ENCODE measurements around the gene CYP2F1. TPM values are rescaled to one million over a fixed set of nuclear protein-coding genes. Genes with fewer than 3 reads are reported as not detected.
"Not testable (repeated sequence)": the region's sequence is repeated elsewhere in the genome, so short reads cannot be mapped to it uniquely, and the experiment has no call there.

Gene CYP2F1
- total RNA-seq, 3 donors from 2014 or later = not detected

GRCh38 chr19:41136636-41137455 lies 22.6 kb downstream of the CYP2F1 start:
- H3K9me3 Mint-ChIP-seq = no peaks in the 10 kb centered on the region
- no peaks in the 10 kb centered on the region for H3K27me3 Mint-ChIP-seq (ENCODE audit: low read depth)
- no peak for DNase-seq
- no peak overlapping the region for H3K4me3 Mint-ChIP-seq
- H3K36me3 Mint-ChIP-seq (ENCODE audit: insufficient read depth) = no peaks in the 10 kb centered on the region
- no peak for ATAC-seq
- peaks cover 17% of the 10 kb centered on the region for H3K4me1 Mint-ChIP-seq (ENCODE audit: low read depth)

- H3K9me3 Mint-ChIP-seq = no peaks in the 10 kb centered on the region
- H3K4me3 Mint-ChIP-seq = no peak overlapping the region
- no peaks in the 10 kb centered on the region for H3K36me3 Mint-ChIP-seq (ENCODE audit: insufficient read depth)
- H3K27me3 Mint-ChIP-seq (ENCODE audit: low read depth) = peaks cover 18% of the 10 kb centered on the region
- H3K4me1 Mint-ChIP-seq (ENCODE audit: low read depth) = peaks cover 2% of the 10 kb centered on the region
- ATAC-seq (peak; percentile 86 to 94), DNase-seq (peak; percentile 87)
Measured at GRCh38 chr19:41144403-41144802, 30.2 kb downstream of the CYP2F1 start.

- ATAC-seq = no peak
- no peaks in the 10 kb centered on the region for H3K36me3 Mint-ChIP-seq (ENCODE audit: insufficient read depth)
- no peak overlapping the region for H3K4me3 Mint-ChIP-seq
- peaks cover 21% of the 10 kb centered on the region for H3K27me3 Mint-ChIP-seq (ENCODE audit: low read depth)
- no peak for DNase-seq
- H3K9me3 Mint-ChIP-seq = no peaks in the 10 kb centered on the region
- H3K4me1 Mint-ChIP-seq (ENCODE audit: low read depth) = no peaks in the 10 kb centered on the region
Measured at GRCh38 chr19:41149831-41150230, 35.6 kb downstream of the CYP2F1 start.

DNA sequence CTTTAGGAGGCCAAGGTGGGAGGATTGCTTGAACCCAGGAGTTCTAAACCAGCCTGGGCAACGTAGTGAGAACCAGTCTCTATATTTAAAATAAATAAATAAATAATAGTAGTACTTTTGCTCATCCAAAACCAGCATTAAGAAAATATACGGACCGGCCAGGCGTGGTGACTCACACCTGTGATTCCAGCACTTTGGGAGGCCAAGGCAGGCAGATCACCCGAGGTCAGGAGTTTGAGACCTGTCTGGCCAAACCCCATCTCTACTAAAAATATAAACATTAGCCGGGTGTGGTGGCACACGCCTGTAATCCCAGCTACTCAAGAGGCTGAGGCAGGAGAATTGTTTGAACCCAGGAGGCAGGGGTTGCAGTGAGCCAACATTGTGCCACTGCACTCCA lies 36.8 kb downstream of the CYP2F1 start:
- not testable (repeated sequence) for ATAC-seq; H3K4me3 Mint-ChIP-seq; DNase-seq; H3K4me1 Mint-ChIP-seq (ENCODE audit: low read depth); H3K36me3 Mint-ChIP-seq (ENCODE audit: insufficient read depth); H3K9me3 Mint-ChIP-seq
- H3K27me3 Mint-ChIP-seq (ENCODE audit: low read depth) = peaks cover 14% of the 10 kb centered on the region

DNA sequence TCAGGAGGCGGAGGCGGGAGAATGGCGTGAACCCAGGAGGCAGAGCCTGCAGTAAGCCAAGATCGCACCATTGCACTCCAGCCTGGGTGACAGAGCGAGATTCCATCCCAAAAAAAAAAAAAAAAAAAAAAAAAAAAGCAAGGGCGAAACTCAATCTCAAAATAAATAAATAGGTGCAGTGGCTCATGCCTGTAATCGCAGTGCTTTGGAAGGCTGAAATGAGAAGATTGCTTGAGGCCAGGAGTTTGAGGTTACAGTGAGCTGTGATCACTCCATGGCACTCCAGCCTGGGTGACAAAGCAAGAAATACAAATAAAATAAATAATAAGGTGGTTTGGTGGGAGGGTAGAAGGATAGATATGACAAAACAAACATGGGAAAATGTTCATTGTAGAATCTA lies 39.8 kb downstream of the CYP2F1 start:
- Mint-ChIP-seq H3K4me1 (ENCODE audit: low read depth) (no peaks in the 10 kb centered on the region), H3K27me3 (ENCODE audit: low read depth) (peaks cover 4% of the 10 kb centered on the region), H3K36me3 (ENCODE audit: insufficient read depth) (no peaks in the 10 kb centered on the region), H3K4me3 (no peak overlapping the region), H3K9me3 (no peaks in the 10 kb centered on the region)
- no peak for ATAC-seq
- no peak for DNase-seq

DNA sequence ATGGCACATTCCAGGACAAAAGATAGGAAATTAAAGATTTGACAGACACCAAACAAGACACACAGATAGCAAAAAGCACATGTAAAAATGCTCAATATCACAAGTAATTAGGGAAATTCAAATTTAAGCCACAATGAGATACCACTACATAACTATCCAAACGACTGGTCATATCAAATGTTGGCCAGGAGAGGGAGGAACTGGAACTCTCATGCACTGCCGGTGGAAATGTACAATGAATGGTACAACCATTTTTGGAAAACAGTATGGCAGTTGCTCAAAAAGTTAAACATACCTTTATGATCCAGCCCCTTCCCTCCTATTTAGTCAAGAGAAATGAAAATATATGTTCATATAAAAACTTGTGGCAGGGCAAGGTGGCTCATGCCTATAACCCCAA lies 42.0 kb downstream of the CYP2F1 start:
- Mint-ChIP-seq H3K4me1 (ENCODE audit: low read depth) (no peaks in the 10 kb centered on the region), H3K36me3 (ENCODE audit: insufficient read depth) (no peaks in the 10 kb centered on the region), H3K4me3 (no peak overlapping the region), H3K27me3 (ENCODE audit: low read depth) (no peaks in the 10 kb centered on the region), H3K9me3 (no peaks in the 10 kb centered on the region)
- ATAC-seq = no peak
- no peak for DNase-seq

DNA sequence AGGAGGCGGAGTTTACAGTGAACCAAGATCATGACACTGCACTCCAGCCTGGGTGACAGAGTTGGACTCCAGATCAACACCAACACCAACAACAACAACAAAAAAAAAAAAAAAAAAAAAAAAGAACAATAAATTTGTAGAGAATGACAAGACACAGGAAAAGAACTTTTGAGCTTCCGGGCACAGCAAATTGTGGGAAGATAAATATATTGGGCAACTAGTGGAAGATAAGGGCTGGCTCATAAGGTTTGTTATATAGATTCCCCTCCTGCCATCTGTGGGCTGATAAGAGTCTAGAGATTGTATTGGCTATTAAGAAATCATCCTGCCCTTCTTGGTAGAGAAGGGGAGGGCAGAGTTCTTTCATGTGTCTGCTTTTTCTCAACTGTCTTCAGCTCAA lies 45.6 kb downstream of the CYP2F1 start:
- no peak for ATAC-seq
- Mint-ChIP-seq H3K4me1 (ENCODE audit: low read depth) (no peaks in the 10 kb centered on the region), H3K27me3 (ENCODE audit: low read depth) (no peaks in the 10 kb centered on the region), H3K9me3 (no peaks in the 10 kb centered on the region), H3K36me3 (ENCODE audit: insufficient read depth) (no peaks in the 10 kb centered on the region), H3K4me3 (no peak overlapping the region)
- no peak for DNase-seq

DNA sequence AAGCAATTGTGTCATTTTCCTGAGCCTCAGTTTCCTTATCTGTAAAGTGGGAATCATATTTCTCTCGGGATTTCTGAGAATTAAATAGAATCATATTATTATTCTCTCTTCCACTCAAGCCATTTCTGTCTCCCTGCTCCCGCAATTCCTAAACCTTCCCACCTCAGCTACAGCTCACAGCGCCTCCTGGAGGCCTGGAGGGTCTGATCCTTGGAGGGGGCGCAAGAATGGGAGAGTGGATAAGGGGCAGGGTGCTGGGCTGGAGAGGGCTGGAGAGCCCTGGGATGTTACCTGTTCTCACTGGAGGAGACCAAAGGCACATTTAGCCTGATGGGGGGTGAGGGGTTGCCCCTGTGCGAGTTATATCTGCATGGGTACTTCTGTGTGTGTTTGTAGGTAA lies 47.7 kb downstream of the CYP2F1 start:
- H3K4me3 Mint-ChIP-seq = no peak overlapping the region
- H3K9me3 Mint-ChIP-seq = no peaks in the 10 kb centered on the region
- no peaks in the 10 kb centered on the region for H3K36me3 Mint-ChIP-seq (ENCODE audit: insufficient read depth)
- H3K4me1 Mint-ChIP-seq (ENCODE audit: low read depth) = no peaks in the 10 kb centered on the region
- H3K27me3 Mint-ChIP-seq (ENCODE audit: low read depth) = no peaks in the 10 kb centered on the region
- DNase-seq = no peak
- ATAC-seq = no peak

DNA sequence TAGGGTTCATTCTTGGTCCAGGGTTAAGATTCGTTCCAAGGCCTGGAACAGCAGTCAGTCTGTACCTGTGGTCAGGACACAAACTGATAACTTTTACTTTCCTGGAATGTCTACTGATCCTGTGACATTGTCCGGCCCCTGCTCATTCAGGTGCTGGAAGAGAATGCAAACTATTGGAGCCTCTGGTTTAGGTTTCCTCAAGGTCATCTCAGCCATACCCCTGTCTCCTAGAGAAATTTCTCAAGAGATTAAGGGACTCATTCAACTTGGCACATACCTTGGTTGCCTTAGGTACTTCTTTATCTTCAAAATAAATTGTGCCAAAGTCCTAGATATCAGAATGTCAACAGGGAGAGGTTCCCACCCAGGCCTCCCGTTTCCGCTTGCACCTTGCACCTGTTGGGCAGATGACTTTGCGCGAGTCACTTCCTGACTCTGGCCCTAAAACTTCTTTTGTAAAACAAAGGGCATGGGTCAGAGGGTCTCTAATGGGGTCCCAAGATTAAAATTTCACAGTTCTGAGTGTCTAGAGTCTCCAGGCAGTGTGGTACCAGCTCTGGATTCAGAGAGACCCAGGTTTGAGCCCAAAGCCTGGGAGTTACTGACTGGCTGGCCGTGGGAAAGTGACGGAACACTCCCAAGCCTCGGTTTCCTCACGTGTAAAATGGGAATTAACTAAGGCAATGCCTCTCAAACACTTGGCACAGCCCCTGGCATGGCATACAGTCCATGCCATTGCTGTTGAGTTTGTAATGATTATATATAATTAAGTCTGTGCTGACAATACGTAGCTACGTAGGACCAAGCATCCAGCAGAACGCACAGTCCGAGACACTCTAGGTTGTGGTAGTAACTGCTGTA lies 52.9 kb downstream of the CYP2F1 start:
- ATAC-seq (no peak), DNase-seq (no peak)
- Mint-ChIP-seq H3K36me3 (ENCODE audit: insufficient read depth) (no peaks in the 10 kb centered on the region), H3K9me3 (no peaks in the 10 kb centered on the region), H3K27me3 (ENCODE audit: low read depth) (no peaks in the 10 kb centered on the region), H3K4me1 (ENCODE audit: low read depth) (no peaks in the 10 kb centered on the region), H3K4me3 (no peak overlapping the region)

DNA sequence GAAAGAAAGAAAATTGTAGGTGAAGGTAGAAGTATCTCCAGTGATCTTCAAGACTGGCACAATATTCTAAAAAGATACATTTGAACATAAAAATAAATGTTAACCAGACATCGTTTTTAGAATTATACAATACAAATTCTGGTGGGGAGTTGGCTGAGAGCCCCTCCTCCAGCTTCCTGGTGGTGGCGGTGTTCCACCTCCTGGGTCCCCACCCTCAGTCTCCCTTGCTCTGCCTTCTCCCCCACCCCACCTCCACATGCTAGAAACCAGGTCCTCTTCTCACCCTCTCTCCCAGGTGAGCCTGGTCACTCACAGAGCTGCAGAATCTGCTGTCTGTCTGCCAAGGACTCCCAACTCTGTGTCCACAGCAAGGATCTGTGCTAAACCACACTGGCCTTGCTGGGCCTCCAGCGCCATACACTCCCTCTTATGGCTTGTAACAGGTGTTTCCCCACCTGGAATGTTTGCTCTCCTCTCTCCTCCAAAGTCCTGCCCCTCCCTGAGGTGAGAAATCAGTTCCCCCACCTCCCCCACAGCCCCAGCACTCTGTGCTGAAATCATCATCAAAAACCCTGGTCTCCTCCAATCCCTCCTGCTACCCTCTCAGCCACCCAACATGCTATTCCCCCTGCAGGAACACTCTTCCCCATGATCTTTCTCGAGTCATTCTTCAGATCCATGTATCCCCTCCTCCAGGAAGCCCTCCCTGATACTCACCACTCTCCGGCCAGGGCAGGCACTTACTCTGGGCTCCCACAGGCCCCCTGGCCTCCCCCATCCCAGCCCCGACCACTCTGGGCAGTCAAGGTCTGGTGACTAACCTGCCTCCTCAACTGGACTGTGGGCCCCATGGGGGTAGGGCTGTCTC lies 58.3 kb downstream of the CYP2F1 start:
- H3K9me3 Mint-ChIP-seq = no peaks in the 10 kb centered on the region
- H3K36me3 Mint-ChIP-seq (ENCODE audit: insufficient read depth) = no peaks in the 10 kb centered on the region
- DNase-seq (no peak), ATAC-seq (no peak)
- no peak overlapping the region for H3K4me3 Mint-ChIP-seq
- H3K4me1 Mint-ChIP-seq (ENCODE audit: low read depth) = peaks cover 9% of the 10 kb centered on the region
- no peaks in the 10 kb centered on the region for H3K27me3 Mint-ChIP-seq (ENCODE audit: low read depth)

GRCh38 chr19:41174297-41174928 lies 60.2 kb downstream of the CYP2F1 start:
- Mint-ChIP-seq H3K4me1 (ENCODE audit: low read depth) (peaks cover 9% of the 10 kb centered on the region), H3K27me3 (ENCODE audit: low read depth) (no peaks in the 10 kb centered on the region), H3K4me3 (no peak overlapping the region), H3K9me3 (no peaks in the 10 kb centered on the region), H3K36me3 (ENCODE audit: insufficient read depth) (no peaks in the 10 kb centered on the region)
- DNase-seq (no peak), ATAC-seq (no peak)

- Mint-ChIP-seq H3K27me3 (ENCODE audit: low read depth) (no peaks in the 10 kb centered on the region), H3K36me3 (ENCODE audit: insufficient read depth) (no peaks in the 10 kb centered on the region), H3K9me3 (no peaks in the 10 kb centered on the region), H3K4me1 (ENCODE audit: low read depth) (peaks cover 9% of the 10 kb centered on the region), H3K4me3 (no peak overlapping the region)
- DNase-seq (peak; percentile 8), ATAC-seq (peak; percentile 89 to 95)
Measured at GRCh38 chr19:41175801-41176777, 61.9 kb downstream of the CYP2F1 start.
